Activated CD4-positive, alpha-beta memory T cell treated with anti-CD3 and anti-CD28 coated beads for 36 hours (primary cell): ENCODE data around the gene PRADC1. TPM values are rescaled to one million over a fixed set of nuclear protein-coding genes. Genes with fewer than 3 reads are reported as not detected.
A peak's percentile ranks its signal among the peaks of the same experiment; 100 is the strongest.

Source experiments
- CTCF ChIA-PET: fragments of 350-600 bp; sonication (Branson Sonifier 250); formaldehyde crosslinking; loops from one replicate; lab custom pipeline; 2021; ENCODE audit warnings: antibody characterized with exemption, inconsistent platforms; lab: Charles Lee
- POLR2A ChIA-PET: fragments of 350-600 bp; sonication (Branson Sonifier 250); formaldehyde crosslinking; loops from one replicate; lab custom pipeline; 2021; ENCODE audit warnings: antibody characterized with exemption; lab: Charles Lee
- DNase-seq: peaks from one replicate; pipeline ENCODE4 v3.0.0-alpha.2; 2020
- H3K27ac Mint-ChIP-seq: one replicate; pipeline ENCODE4 v1.8.0; 2021; ENCODE audit warnings: mixed read lengths
- H3K27me3 Mint-ChIP-seq: one replicate; pipeline ENCODE4 v1.8.0; 2021; ENCODE audit warnings: mixed read lengths
- H3K36me3 Mint-ChIP-seq: one replicate; pipeline ENCODE4 v1.8.0; 2021; ENCODE audit warnings: mixed read lengths
- H3K4me1 Mint-ChIP-seq: one replicate; pipeline ENCODE4 v1.8.0; 2021; ENCODE audit warnings: low read depth, mixed read lengths
- H3K4me3 Mint-ChIP-seq: one replicate; pipeline ENCODE4 v1.8.0; 2021; ENCODE audit warnings: mild to moderate bottlenecking, mixed read lengths
- H3K9me3 Mint-ChIP-seq: one replicate; pipeline ENCODE4 v1.8.0; 2021; ENCODE audit warnings: mixed read lengths
- intact Hi-C: fragments of 100-400 bp; cut with micrococcal nuclease; formaldehyde crosslinking; loops from one replicate; pipeline ENCODE4 v1.15.1; 2023
- total RNA-seq, 2 experiments: library from RNA; stranded (reverse); gene quantifications; one replicate each; pipeline ENCODE4 v1.2.3, GENCODE V29; 2021

Gene PRADC1
- total RNA-seq, 2 experiments from 2014 or later, result 12.9 to 13.6 TPM

DNA sequence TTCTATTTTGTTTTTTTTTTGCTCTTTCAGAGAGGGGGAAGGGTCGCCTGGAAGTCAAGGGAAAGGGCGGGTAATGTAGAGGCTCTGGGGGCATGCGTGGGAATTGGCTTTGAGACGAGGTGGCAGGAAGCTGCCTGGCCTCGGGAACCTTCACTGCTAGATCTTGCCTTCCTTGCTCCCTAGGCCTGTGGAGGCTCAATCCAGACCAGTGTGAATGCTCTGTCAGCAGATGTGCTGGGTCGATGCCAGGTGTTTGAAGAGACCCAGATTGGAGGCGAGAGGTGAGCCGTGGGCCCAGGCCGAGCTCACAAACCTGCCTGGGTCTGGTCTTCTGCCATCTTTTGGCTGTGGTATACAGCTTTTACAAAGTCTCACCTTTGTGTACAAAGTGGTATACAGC, 16.6 kb upstream of the PRADC1 start:
- H3K27me3 Mint-ChIP-seq, result no peaks in the 10 kb centered on the region
- no peak overlapping the region for H3K27ac Mint-ChIP-seq
- H3K36me3 Mint-ChIP-seq, result peaks cover 58% of the 10 kb centered on the region
- H3K9me3 Mint-ChIP-seq, result no peaks in the 10 kb centered on the region
- POLR2A ChIA-PET, result no interaction called here
- DNase-seq, result no peak
- CTCF ChIA-PET, result no interaction called here
- intact Hi-C loops, result no loop called here
- no peak overlapping the region for H3K4me3 Mint-ChIP-seq
- H3K4me1 Mint-ChIP-seq, result peaks cover 11% of the 10 kb centered on the region

DNA sequence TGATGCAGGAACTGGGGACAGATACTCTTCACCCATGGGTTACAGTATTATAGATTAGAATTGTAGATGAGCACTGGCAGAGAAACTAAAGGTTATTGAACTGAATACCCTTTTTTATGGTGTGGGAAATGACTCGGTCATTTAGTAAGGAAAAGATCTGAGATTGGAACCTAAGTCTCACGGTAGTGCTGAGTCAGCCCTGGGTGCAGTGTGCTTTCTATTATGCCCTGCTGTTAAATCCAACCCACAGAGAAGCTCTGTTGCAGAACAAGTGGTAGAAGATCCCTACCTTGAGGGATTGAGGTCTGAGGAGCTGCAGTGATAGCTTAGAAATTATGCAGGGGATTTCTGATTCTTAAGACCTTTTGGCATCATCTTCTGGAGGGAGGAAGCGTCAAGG, 13.8 kb upstream of the PRADC1 start:
- H3K36me3 Mint-ChIP-seq, result peaks cover 71% of the 10 kb centered on the region
- H3K4me3 Mint-ChIP-seq, result no peak overlapping the region
- CTCF ChIA-PET, result interaction anchor here (1.5 kb wide), 1 partner anchor 43 kb away, joined by 8 read pairs; no protein-coding TSS in a partner anchor
- H3K27me3 Mint-ChIP-seq, result no peaks in the 10 kb centered on the region
- peak overlapping the region; percentile 16 for H3K27ac Mint-ChIP-seq
- POLR2A ChIA-PET, result no interaction called here
- H3K4me1 Mint-ChIP-seq, result peaks cover 21% of the 10 kb centered on the region
- DNase-seq, result no peak
- intact Hi-C loops, result no loop called here
- H3K9me3 Mint-ChIP-seq, result no peaks in the 10 kb centered on the region

DNA sequence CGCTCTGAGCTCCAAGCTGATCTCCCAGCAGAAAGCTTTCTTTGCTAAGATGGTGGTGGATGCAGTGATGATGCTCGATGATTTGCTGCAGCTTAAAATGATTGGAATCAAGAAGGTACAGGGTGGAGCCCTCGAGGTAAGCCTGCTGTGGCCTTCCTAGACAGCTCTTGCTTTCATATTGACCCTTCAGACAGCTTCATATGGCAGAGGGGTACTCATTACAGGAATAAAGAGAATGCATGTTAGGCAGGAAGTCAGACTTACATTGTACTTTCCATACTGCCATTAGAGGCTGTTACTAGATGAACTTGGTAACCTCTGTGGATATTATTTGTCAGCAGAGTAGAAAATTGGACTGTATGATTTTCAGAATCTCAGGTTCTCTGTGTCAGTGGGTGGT, 11.5 kb upstream of the PRADC1 start:
- Mint-ChIP-seq H3K4me3 (no peak overlapping the region), H3K9me3 (no peaks in the 10 kb centered on the region), H3K4me1 (peaks cover 23% of the 10 kb centered on the region), H3K27ac (peak overlapping the region; percentile 62), H3K27me3 (no peaks in the 10 kb centered on the region), H3K36me3 (peaks cover 61% of the 10 kb centered on the region)
- POLR2A ChIA-PET, result interaction anchor here (1.8 to 3.6 kb wide), 2 partner anchors 9 to 10 kb away, joined by 7 to 18 read pairs; partner anchors contain the start of gene CCT7
- intact Hi-C loops, result no loop called here
- DNase-seq, result no peak
- CTCF ChIA-PET, result interaction anchor here (1.1 to 1.5 kb wide), 2 partner anchors 32 to 45 kb away, joined by 4 to 7 read pairs; no protein-coding TSS in a partner anchor

DNA sequence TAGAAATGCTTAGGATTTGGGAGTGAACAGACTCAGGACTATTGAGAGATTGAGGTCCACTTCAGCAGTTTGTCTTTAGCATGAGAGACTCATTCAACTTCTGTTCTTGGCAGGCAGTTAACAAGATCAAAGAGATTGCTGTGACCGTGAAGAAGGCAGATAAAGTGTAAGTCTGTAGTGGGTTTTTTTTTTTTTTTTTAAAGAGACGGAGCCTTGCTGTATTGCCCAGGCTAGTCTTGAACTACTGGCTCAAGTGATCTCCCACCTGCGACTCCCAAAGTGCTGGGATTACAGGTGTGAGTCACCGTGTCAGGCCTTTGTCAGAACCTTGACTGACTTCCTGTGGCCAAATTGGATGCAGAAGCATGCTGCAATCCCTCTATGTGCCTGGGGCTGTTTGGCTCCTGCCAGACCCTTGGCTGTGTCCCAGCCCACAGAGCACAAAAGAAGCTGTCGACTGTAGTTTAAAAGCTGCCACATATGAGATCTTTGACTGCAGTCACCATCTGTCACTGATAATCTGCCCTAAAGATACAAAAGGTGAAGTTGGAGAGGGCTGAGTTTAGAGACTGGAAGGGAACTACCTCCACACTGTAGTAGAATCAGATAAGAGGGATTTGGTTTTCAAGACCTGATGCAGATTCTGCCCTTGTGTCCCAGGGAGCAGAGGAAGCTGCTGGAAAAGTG, 11.0 kb upstream of the PRADC1 start:
- H3K9me3 Mint-ChIP-seq, result no peaks in the 10 kb centered on the region
- H3K36me3 Mint-ChIP-seq, result peaks cover 59% of the 10 kb centered on the region
- H3K27me3 Mint-ChIP-seq, result no peaks in the 10 kb centered on the region
- peaks cover 29% of the 10 kb centered on the region for H3K4me1 Mint-ChIP-seq
- H3K4me3 Mint-ChIP-seq, result no peak overlapping the region
- no peak for DNase-seq
- intact Hi-C loops, result no loop called here
- CTCF ChIA-PET, result interaction anchor here (1.1 to 1.5 kb wide), 2 partner anchors 32 to 45 kb away, joined by 4 to 7 read pairs; no protein-coding TSS in a partner anchor
- POLR2A ChIA-PET, result interaction anchor here (1.8 to 3.6 kb wide), 2 partner anchors 9 to 10 kb away, joined by 7 to 18 read pairs; partner anchors contain the start of gene CCT7
- H3K27ac Mint-ChIP-seq, result peak overlapping the region; percentile 62

DNA sequence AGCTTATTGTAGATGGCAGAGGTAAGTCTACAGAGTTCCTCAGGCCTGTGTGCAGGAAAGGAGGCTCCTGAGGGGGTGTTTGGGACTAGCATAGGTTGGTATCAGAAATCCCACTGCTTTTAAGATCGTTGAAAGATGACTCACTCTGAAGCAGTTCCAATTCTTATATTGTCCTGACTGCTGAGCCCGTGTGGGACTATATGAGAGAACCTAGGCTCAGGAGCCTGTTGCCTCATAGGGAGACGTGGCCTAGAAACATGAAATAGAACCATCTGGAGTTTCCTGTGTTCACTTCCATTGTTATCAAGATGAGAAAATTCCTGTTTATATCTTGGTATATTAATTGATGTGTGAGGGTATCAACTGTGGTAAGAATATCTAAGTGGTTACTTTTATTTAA, 6.7 kb upstream of the PRADC1 start:
- peak overlapping the region; percentile 25 for H3K27ac Mint-ChIP-seq
- H3K9me3 Mint-ChIP-seq, result no peaks in the 10 kb centered on the region
- H3K36me3 Mint-ChIP-seq, result peaks cover 46% of the 10 kb centered on the region
- no peaks in the 10 kb centered on the region for H3K27me3 Mint-ChIP-seq
- H3K4me1 Mint-ChIP-seq, result peaks cover 50% of the 10 kb centered on the region
- intact Hi-C loops, result loop anchor here (10.0 kb wide), 1 partner anchor 1215 kb away; the partner anchor contains the start of genes INO80B and WBP1
- CTCF ChIA-PET, result interaction anchor here (1.8 to 10.2 kb wide), 2 partner anchors 27 to 51 kb away, joined by 4 to 70 read pairs; partner anchors contain the start of gene EGR4
- POLR2A ChIA-PET, result no interaction called here
- no peak for DNase-seq
- H3K4me3 Mint-ChIP-seq, result no peak overlapping the region

DNA sequence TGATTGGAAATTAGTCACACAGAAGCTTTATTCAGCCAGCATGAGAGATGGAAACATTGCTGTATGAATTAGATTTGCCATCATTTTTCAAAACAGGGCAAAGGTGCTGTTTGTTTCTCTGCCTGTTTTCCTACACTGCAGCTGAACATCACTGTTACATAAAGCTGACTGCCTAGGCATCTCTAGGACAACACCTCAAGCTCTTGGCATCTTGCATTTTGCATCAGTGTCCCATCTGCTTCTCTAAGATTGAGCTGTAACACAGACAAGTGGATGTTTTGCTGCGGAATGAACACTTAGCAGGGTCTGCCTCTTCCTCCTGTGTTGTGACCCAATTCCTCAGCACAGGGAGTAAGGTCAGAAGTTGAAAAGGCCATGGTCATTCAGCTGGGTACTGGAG, 5.9 kb upstream of the PRADC1 start:
- ChIA-PET CTCF (interaction anchor here (1.8 to 10.2 kb wide), 2 partner anchors 27 to 52 kb away, joined by 4 to 70 read pairs; partner anchors contain the start of gene EGR4), POLR2A (no interaction called here)
- no peaks in the 10 kb centered on the region for H3K9me3 Mint-ChIP-seq
- peaks cover 40% of the 10 kb centered on the region for H3K36me3 Mint-ChIP-seq
- peak overlapping the region; percentile 25 for H3K27ac Mint-ChIP-seq
- intact Hi-C loops, result loop anchor here (10.0 kb wide), 1 partner anchor 1216 kb away; the partner anchor contains the start of genes INO80B and WBP1
- no peak for DNase-seq
- H3K27me3 Mint-ChIP-seq, result no peaks in the 10 kb centered on the region
- H3K4me3 Mint-ChIP-seq, result no peak overlapping the region
- H3K4me1 Mint-ChIP-seq, result peaks cover 43% of the 10 kb centered on the region

DNA sequence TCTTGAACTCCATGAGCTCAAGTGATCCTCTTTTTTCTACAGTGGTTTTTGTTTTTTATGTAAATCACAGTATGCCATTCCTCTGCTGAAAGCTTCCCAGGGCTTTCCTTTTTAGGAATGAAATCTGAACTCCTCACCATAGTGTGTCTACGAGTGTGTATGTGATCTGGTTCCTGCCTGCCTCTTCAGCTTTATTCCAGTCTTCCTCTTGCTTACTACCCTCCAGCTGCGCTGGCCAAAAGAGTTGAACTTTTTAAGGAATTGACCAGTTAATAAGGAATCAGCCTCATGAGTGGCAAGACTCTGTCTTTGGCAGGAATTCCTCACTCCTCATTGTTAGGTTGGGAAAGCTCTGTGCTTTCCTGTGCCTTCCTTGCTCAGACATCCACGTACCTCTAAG, 5.1 kb upstream of the PRADC1 start:
- Mint-ChIP-seq H3K4me1 (peaks cover 42% of the 10 kb centered on the region), H3K4me3 (no peak overlapping the region), H3K9me3 (no peaks in the 10 kb centered on the region), H3K27ac (peak overlapping the region; percentile 14), H3K36me3 (peaks cover 34% of the 10 kb centered on the region), H3K27me3 (peaks cover 1% of the 10 kb centered on the region)
- no peak for DNase-seq
- ChIA-PET POLR2A (no interaction called here), CTCF (interaction anchor here (2.0 to 10.2 kb wide), 2 partner anchors 25 to 53 kb away, joined by 10 to 70 read pairs; partner anchors contain the start of gene EGR4)
- intact Hi-C loops, result loop anchor here (10.0 kb wide), 1 partner anchor 1217 kb away; the partner anchor contains the start of genes INO80B and WBP1

DNA sequence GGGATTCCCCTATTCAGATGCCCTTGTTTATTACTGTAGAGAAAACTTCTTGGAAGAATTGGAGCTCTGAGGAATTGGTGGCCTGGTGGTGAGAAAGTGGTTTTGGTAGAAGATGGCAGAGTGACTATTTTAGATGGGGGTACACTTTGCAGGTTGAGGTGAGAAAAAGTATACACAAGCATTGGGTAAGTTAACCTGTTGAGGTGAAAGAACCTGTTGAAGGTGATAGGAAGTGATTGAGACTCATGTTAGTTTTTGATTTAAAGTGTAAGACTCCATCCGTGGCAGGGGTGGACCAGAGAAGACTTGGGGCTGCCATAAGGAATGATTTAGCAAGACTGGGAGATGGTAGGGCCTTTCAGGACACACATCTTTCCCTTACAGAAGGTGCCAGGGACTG, 4.1 kb upstream of the PRADC1 start:
- no peaks in the 10 kb centered on the region for H3K9me3 Mint-ChIP-seq
- peak overlapping the region; percentile 2 for H3K4me3 Mint-ChIP-seq
- no peak for DNase-seq
- intact Hi-C loops, result loop anchor here (10.0 kb wide), 1 partner anchor 1218 kb away; the partner anchor contains the start of genes INO80B and WBP1
- CTCF ChIA-PET, result interaction anchor here (2.0 to 10.2 kb wide), 2 partner anchors 24 to 54 kb away, joined by 10 to 70 read pairs; partner anchors contain the start of gene EGR4
- H3K4me1 Mint-ChIP-seq, result peaks cover 44% of the 10 kb centered on the region
- peaks cover 30% of the 10 kb centered on the region for H3K36me3 Mint-ChIP-seq
- peak overlapping the region; percentile 28 for H3K27ac Mint-ChIP-seq
- H3K27me3 Mint-ChIP-seq, result peaks cover 1% of the 10 kb centered on the region
- POLR2A ChIA-PET, result interaction anchor here (0.7 kb wide), 1 partner anchor 941 kb away, joined by 3 read pairs; the partner anchor contains the start of gene MOB1A

DNA sequence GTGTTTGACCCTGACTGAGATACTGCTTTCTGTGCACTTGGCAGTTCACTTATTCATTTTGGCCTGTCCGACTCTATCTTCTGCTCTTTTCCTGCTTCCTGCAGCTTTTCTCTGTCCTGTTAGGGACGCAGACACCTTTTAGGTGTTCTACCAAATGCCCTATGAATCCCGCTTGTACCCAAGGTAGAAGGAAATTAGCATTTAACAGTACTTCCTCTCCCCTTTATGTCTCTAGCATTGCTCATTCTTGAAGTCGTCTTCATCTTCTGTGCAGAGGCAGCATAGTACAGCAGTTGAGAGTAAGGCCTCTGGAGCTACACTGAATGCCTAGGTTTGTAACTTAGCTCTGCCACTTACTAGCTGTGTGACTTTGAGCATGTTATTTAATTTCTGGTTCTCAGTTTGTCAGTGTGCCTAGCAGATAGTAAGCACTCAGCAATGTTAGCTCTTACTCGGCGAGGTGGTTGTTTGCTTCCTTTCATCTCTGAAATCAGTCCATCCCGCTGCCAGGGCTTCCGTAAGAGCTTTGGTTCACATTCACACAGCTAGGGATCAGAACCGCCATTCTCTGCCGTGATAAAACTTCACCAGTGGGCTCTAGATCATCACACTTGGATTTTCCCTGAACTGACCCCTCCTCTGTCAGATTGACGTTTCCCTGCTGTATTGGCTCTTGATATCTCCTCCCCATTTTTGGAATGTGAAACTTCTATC, 2.4 kb upstream of the PRADC1 start:
- Mint-ChIP-seq H3K4me1 (peaks cover 44% of the 10 kb centered on the region), H3K36me3 (peaks cover 25% of the 10 kb centered on the region), H3K4me3 (peak overlapping the region; percentile 87), H3K27ac (peak overlapping the region; percentile 80), H3K9me3 (no peaks in the 10 kb centered on the region), H3K27me3 (peaks cover 1% of the 10 kb centered on the region)
- ChIA-PET CTCF (interaction anchor here (0.6 to 10.2 kb wide), 7 partner anchors 21 to 636 kb away, joined by 3 to 70 read pairs (median 4); partner anchors contain the start of genes EGR4 and SMYD5), POLR2A (interaction anchor here (0.6 to 3.4 kb wide), 5 partner anchors 9 to 150 kb away, joined by 3 to 32 read pairs (median 14); partner anchors contain the start of gene ALMS1)
- peak; percentile 23 for DNase-seq
- intact Hi-C loops, result loop anchor here (1.0 to 10.0 kb wide), 2 partner anchors 55 to 1219 kb away; partner anchors contain the start of genes INO80B and WBP1

DNA sequence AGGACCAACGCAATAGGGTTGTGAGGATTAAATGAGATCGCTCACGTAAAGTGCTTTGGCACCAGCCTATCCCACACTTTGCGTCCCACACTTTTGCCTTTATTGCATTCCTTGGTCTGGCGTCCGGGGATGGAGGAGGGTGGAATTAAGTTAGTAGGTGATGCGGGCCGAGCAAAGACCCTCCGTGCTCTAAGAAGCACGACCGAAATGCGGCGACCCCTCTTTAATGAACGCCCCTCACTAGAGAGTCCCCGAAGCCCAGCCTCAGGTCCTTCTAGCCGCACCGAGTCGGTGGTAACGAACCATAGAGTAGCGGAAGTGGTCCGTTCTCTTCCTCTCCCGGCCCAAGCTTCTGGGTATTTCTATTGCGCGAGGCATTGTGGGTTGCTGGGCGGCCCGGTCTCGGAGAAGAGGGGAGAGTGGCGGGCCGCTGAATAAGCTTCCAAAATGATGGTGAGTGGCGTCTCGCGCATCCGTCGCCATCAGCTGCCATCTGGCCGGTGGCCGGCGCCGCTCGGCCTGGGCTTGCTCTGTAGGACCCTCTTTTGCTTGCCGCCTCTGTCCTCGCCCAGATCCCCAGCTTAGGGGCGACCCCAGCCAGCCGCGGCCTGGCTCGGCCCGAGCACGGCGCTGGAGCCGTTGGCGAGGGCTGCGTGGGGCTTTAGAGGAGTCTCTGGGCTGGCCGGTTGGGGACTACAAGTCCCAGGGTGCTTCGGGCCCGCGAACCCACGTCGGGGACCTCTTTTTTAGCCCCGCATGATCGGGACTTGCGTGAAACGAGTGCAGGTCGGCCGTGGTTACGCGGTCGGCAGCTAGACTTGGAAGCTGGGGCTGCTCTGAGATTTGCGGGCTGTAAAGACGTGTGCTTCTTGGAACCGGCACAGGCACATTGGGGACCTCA, 1.1 kb upstream of the PRADC1 start, which contains the start of gene CCT7:
TSS of gene CCT7 (plus strand) at position 377 of the 901 bp plus-strand sequence. CDS start at position 448, 71 bp downstream.
- intact Hi-C loops, result loop anchor here (1.0 to 10.0 kb wide), 7 partner anchors 20 to 1221 kb away; partner anchors contain the start of genes ALMS1, EGR4, INO80B and SFXN5
- DNase-seq, result peak; percentile 91
- ChIA-PET CTCF (interaction anchor here (0.7 to 10.2 kb wide), 3 partner anchors 21 to 57 kb away, joined by 3 to 70 read pairs (median 33); partner anchors contain the start of genes EGR4 and SMYD5), POLR2A (interaction anchor here (0.7 to 3.4 kb wide), 13 partner anchors 9 to 964 kb away, joined by 3 to 32 read pairs (median 4); partner anchors contain the start of genes ALMS1, EGR4, MTHFD2 and TPRKB)
- peaks cover 37% of the 10 kb centered on the region for H3K4me1 Mint-ChIP-seq
- peaks cover 19% of the 10 kb centered on the region for H3K36me3 Mint-ChIP-seq
- peak within 1 kb of the TSS; percentile 87 for H3K4me3 Mint-ChIP-seq
- peaks cover 1% of the 10 kb centered on the region for H3K27me3 Mint-ChIP-seq
- no peaks in the 10 kb centered on the region for H3K9me3 Mint-ChIP-seq
- peak within 1 kb of the TSS; percentile 80 for H3K27ac Mint-ChIP-seq
